Epidermal melanocyte (primary cell): Measurements from ENCODE around the gene PKN1.

Experiments
- DNase-seq: peaks from one replicate; pipeline ENCODE4 v3.0.0; 2011; ENCODE audit warnings: low spot score; ENCODE audit not compliant: insufficient read length

The PKN1 gene

GRCh38 chr19:14406645-14407401 lies 26.3 kb upstream of the PKN1 start:
- DNase-seq: no peak

- no peak for DNase-seq
These were observed 25.3 kb upstream of the PKN1 start for GRCh38 chr19:14407605-14408484.

GRCh38 chr19:14408491-14409145 lies 24.5 kb upstream of the PKN1 start:
- no peak for DNase-seq

- DNase-seq: no peak
These were observed 23.7 kb upstream of the PKN1 start for GRCh38 chr19:14409146-14410023.

- no peak for DNase-seq
These were observed 22.7 kb upstream of the PKN1 start for GRCh38 chr19:14410091-14411051.

- no peak for DNase-seq
These were observed 21.8 kb upstream of the PKN1 start for GRCh38 chr19:14411161-14411937.

DNA sequence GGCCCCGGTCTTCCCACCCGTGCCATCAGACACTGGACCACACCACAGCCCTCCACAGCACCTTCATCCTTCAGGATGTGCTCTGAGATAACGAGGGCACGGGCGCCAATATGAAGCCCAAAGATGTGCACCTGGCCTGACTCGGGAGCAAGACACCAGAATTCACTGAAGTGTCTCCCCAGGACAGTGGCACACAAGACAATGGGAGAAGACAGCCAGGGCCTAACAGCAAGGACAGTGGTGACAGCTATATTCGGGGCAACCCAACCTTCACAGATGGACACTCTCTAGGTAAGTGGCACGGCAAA lies 21.2 kb upstream of the PKN1 start:
- DNase-seq: no peak

GRCh38 chr19:14412324-14412995 lies 20.6 kb upstream of the PKN1 start:
- no peak for DNase-seq

DNA sequence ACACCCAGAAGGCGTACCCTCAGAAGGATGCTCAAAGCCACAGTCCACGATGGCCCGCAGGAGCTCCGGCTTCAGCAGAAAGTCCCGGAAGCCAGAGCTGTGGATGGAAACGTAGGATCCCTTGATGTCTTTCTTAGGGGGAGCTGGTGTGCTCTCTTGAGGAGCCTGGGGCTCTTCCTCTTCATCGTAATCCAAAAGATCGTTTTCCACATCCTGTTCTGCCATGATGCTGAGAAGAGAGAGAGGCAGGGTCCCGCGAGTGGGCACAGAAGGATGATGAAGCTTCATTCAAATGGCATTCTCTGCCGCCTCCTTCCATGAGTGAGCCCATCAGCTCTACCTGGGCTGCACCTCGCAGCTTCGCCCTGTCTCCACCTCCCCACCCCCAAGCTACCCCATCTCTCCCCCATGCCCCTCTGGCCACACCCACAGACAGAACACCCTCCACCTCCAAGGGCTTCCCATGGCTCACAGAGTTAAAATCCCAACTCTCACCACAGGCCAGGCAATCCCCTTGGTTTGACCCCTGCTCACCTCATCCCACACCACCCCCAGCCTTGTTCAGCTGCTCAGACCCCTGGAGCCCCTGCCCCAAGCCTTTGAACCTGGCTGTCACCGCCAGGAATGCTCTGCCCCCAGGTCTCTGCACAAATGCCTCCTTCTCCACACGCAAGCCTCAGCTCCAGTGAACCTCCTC lies 20.0 kb upstream of the PKN1 start:
- DNase-seq: no peak

DNA sequence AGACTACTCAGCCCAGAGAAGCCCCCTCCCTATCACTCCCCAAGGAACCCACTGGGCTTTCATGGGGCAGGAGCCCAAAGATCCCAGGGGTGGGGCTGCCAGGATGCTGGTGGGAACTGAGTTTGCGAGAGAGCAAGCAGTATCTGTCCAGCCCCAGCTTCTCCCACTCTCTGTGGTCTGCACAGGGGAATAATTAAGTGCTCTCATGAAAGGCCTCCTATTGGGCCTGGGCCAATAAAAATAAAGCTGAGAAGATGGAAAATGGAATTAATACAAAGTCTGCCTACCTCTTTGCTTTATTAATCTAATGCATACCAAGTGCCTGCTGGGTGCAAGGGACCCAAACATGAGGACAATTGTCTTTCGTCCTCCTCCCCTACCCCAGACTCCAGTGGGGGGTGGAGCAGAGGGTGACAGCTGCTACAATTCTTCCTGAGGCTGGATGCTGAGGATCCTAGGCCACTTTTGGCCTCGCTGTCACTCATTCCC lies 19.4 kb upstream of the PKN1 start:
- no peak for DNase-seq

- no peak for DNase-seq
These were observed 18.0 kb upstream of the PKN1 start for GRCh38 chr19:14414926-14415690.

DNA sequence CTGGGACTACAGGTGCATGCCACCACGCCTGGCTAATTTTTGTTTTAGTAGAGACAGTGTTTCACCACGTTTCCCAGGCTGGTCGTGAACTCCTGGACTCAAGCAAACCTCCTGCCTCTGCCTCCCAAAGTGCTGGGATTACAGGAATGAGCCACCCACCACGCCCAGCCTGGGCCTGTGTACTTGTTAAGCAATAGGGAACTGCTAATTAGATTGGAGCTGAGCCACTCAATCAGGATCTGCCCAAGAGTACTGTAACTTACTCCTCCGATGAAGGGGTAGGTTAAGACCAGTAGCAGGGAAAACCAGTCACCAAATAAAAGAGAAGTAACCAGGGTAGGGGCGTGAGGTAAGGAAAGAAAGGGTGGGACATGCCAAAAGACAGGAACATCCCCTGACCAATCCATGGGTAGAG lies 16.3 kb upstream of the PKN1 start:
- DNase-seq: no peak

GRCh38 chr19:14418856-14419105 lies 14.3 kb upstream of the PKN1 start:
- DNase-seq: peak; percentile 87

GRCh38 chr19:14419106-14419813 lies 13.8 kb upstream of the PKN1 start, which contains the start of gene DDX39A:
Gene DDX39A, minus strand, starts transcription at chr19:14419341. Its CDS starts 6,121 bp downstream, at chr19:14413220.
- DNase-seq: peak; percentile 99

- no peak for DNase-seq
These were observed 7.4 kb upstream of the PKN1 start for GRCh38 chr19:14425696-14426138.

GRCh38 chr19:14427461-14427860 lies 5.6 kb upstream of the PKN1 start:
- no peak for DNase-seq
